ENCODE data around the gene DCT. TPM values are rescaled to one million over a fixed set of nuclear protein-coding genes. Genes with fewer than 3 reads are reported as not detected.
A peak's percentile ranks its signal among the peaks of the same experiment; 100 is the strongest.

The DCT gene
- total RNA-seq, 1 donor from 2014 or later, result 0.94 TPM

GRCh38 chr13:94459116-94459515, 20.4 kb downstream of the DCT start:
- no peak for DNase-seq (ENCODE audit: low spot score)
- ATAC-seq, result no peak
- intact Hi-C loops (cut with DNase I), result no loop called here

GRCh38 chr13:94455414-94455813, 24.1 kb downstream of the DCT start:
- ATAC-seq (no peak), DNase-seq (ENCODE audit: low spot score) (no peak)
- intact Hi-C loops (cut with DNase I), result no loop called here

GRCh38 chr13:94454906-94455305, 24.6 kb downstream of the DCT start:
- intact Hi-C loops (cut with DNase I), result no loop called here
- DNase-seq (ENCODE audit: low spot score) (no peak), ATAC-seq (no peak)

- ATAC-seq (no peak), DNase-seq (ENCODE audit: low spot score) (no peak)
- intact Hi-C loops (cut with DNase I), result no loop called here
Observed at GRCh38 chr13:94454334-94454733, 25.1 kb downstream of the DCT start.

- no peak for ATAC-seq
- no peak for DNase-seq (ENCODE audit: low spot score)
- intact Hi-C loops (cut with DNase I), result no loop called here
Observed at GRCh38 chr13:94444826-94445225, 34.7 kb downstream of the DCT start.

- DNase-seq (ENCODE audit: low spot score) (no peak), ATAC-seq (peak; percentile 88)
- intact Hi-C loops (cut with DNase I), result loop anchor here (10.0 kb wide), 1 partner anchor 179 kb away; no protein-coding TSS in a partner anchor
Observed at GRCh38 chr13:94435604-94436226, 43.8 kb downstream of the DCT start.

- no peak for DNase-seq (ENCODE audit: low spot score)
- ATAC-seq, result no peak
- intact Hi-C loops (cut with DNase I), result loop anchor here (10.0 kb wide), 1 partner anchor 181 kb away; no protein-coding TSS in a partner anchor
Observed at GRCh38 chr13:94433055-94433961, 46.2 kb downstream of the DCT start.

GRCh38 chr13:94431987-94432386, 47.5 kb downstream of the DCT start:
- ATAC-seq (no peak), DNase-seq (ENCODE audit: low spot score) (no peak)
- intact Hi-C loops (cut with DNase I), result loop anchor here (10.0 kb wide), 1 partner anchor 183 kb away; no protein-coding TSS in a partner anchor

- DNase-seq (ENCODE audit: low spot score), result no peak
- ATAC-seq, result no peak
- intact Hi-C loops (cut with DNase I), result loop anchor here (10.0 kb wide), 1 partner anchor 183 kb away; no protein-coding TSS in a partner anchor
Observed at GRCh38 chr13:94431574-94431973, 47.9 kb downstream of the DCT start.

- no peak for ATAC-seq
- intact Hi-C loops (cut with DNase I), result loop anchor here (5.0 kb wide), 1 partner anchor 1930 kb away; no protein-coding TSS in a partner anchor
- no peak for DNase-seq (ENCODE audit: low spot score)
Observed at GRCh38 chr13:94427313-94427953, 52.0 kb downstream of the DCT start.

GRCh38 chr13:94419925-94420305, 59.6 kb downstream of the DCT start:
- intact Hi-C loops (cut with DNase I), result no loop called here
- DNase-seq (ENCODE audit: low spot score) (no peak), ATAC-seq (no peak)

GRCh38 chr13:94419304-94419924, 60.1 kb downstream of the DCT start:
- ATAC-seq, result no peak
- intact Hi-C loops (cut with DNase I), result no loop called here
- DNase-seq (ENCODE audit: low spot score), result no peak

- intact Hi-C loops (cut with DNase I), result no loop called here
- ATAC-seq, result no peak
- no peak for DNase-seq (ENCODE audit: low spot score)
Observed at GRCh38 chr13:94417294-94417693, 62.2 kb downstream of the DCT start.

GRCh38 chr13:94416454-94417080, 62.9 kb downstream of the DCT start:
- DNase-seq (ENCODE audit: low spot score), result no peak
- ATAC-seq, result no peak
- intact Hi-C loops (cut with DNase I), result no loop called here

GRCh38 chr13:94415500-94416237, 63.8 kb downstream of the DCT start:
- ATAC-seq (no peak), DNase-seq (ENCODE audit: low spot score) (no peak)
- intact Hi-C loops (cut with DNase I), result no loop called here

- intact Hi-C loops (cut with DNase I), result no loop called here
Observed at GRCh38 chr13:94414708-94415107, 64.8 kb downstream of the DCT start.

GRCh38 chr13:94414141-94414540, 65.3 kb downstream of the DCT start:
- no peak for DNase-seq (ENCODE audit: low spot score)
- no peak for ATAC-seq
- intact Hi-C loops (cut with DNase I), result no loop called here

More at GRCh38 chr13:94414708-94415107, 64.8 kb downstream of the DCT start:
- ATAC-seq (no peak), DNase-seq (ENCODE audit: low spot score) (no peak)

GRCh38 chr13:94413598-94413944, 65.9 kb downstream of the DCT start:
- intact Hi-C loops (cut with DNase I), result loop anchor here (2.0 kb wide), 1 partner anchor 175 kb away; no protein-coding TSS in a partner anchor
- no peak for DNase-seq (ENCODE audit: low spot score)

More at GRCh38 chr13:94413598-94413944, 65.9 kb downstream of the DCT start:
- no peak for ATAC-seq

Data from sciatic nerve (tissue), 2 donors.